GM03348 (cell line): Measurements from ENCODE around the gene CNIH2.

Source experiments
- DNase-seq: peaks from one replicate; pipeline ENCODE4 v3.0.0; 2012; ENCODE audit warnings: low spot score

CNIH2 gene

DNA sequence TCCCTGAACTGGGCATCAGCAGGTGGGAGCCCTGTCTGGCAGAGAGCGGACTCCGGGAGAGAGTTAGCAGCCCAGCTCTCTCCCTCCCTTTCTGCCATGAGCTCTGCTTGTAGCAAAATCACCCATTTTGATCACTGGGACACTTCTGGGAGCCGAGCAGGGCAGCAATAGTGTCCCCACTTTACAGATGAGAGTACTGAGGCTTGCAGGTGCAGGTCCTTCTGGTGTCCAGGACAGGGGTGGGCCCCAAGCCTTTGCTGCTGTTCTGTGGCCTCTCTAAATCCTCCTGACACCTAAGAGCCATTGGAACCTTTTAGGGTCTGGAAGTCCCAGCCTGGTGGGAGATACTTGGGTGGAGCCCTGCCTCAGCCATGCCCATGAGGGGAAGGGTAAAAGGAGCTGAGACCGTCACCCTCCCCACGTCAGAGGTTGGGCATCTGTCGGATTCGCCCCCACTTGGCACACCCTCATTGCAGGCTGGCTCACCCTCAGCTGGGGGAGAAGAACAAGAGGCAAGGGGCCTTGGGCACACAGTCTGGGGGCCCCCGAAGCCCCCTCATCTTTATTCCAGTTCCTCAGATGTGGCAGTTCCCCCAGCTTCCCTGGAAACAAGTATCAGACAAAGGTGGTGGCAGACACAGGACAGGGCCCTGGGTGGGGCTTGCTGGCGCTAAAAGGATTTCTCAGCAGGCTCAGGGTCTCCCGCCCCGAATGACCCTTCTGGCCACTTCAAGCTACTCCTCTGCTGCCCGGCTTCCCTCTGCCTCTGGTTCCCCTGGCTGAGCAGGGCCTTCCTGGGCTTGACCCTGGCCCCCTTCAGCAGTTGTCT lies 53.8 kb downstream of the CNIH2 start:
- DNase-seq = no peak

GRCh38 chr11:66332371-66333219 lies 54.6 kb downstream of the CNIH2 start:
- DNase-seq = no peak

DNA sequence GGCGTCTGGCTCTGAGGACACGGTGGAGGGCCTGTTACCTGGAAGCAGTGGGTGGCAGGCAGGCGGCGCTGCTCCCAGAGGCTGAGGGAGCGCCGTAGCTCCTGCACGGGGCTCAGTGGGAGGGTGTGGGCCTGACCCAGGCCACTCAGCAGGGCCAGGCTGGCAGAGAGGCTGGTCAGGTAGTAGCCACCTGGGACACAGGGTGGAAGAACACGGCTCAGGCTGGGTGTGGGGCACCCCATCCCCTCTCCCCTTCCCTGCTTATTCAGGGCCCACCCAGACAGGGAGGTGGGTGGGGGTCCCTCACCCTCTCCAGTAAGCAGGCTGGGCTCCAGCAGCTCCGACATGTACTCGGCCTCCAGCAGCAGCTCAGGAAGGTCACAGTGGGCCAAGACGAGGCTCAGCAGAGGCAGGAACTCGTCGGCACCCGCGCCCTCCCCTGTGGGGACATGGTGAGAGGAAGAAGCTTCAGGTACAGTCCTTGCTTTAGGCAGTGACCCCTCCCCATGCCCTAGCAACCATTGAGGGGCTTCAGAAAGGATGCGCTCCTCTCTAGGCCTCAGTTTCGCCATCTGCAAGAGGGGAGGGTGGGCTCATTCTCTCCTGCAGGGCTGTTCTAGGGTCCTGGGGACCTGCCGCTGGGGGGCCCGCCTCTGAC lies 55.4 kb downstream of the CNIH2 start:
- no peak for DNase-seq
